ENCODE data around the gene ZNF488.

ZNF488 gene

DNA sequence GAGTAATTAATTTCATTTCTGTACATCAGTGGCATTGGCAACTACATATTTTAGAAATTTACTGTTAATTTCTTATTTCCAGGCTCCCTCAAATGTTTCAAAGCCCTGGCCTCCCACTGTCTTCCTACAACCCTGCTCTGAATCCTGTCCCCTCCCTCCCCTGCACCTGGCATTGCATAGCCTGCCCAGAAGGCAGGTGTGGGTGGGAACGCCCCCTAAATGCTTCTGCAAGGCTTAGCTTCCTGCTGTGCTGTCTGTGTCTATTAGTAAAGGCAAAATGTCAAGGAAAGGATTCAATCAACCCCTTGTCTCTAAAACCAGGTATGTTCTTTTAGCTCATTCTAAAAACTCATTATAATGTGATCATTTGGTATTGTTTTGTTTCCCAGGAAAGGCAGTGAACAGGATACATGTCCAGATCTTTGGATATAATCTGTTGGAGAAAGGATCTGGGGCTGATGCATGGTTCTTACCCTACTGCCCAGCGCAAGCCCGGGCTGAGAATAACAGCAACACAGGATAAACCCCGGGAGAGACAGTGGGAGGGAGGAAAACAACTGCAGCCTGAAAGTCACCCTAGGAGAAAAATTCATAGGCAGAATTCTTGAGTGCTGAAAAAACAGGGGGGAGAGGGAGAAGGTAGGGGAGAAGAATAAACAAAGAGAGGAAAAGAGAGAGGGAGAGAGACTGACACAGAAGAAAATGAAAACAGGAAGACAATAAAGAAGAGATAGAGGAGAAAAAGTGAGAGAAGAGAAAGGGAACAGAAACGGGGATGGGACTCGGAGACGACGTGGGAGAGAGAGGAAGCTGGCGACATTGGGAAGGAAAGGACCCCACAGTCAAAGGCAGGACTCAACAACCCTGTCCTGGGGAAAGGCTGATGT is 589 bp downstream of the ZNF488 start:
- TF ChIP-seq, protein P1, sequence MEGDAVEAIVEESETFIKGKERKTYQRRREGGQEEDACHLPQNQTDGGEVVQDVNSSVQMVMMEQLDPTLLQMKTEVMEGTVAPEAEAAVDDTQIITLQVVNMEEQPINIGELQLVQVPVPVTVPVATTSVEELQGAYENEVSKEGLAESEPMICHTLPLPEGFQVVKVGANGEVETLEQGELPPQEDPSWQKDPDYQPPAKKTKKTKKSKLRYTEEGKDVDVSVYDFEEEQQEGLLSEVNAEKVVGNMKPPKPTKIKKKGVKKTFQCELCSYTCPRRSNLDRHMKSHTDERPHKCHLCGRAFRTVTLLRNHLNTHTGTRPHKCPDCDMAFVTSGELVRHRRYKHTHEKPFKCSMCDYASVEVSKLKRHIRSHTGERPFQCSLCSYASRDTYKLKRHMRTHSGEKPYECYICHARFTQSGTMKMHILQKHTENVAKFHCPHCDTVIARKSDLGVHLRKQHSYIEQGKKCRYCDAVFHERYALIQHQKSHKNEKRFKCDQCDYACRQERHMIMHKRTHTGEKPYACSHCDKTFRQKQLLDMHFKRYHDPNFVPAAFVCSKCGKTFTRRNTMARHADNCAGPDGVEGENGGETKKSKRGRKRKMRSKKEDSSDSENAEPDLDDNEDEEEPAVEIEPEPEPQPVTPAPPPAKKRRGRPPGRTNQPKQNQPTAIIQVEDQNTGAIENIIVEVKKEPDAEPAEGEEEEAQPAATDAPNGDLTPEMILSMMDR (IDR thresholded peaks at IDR 0.05), result no peak

DNA sequence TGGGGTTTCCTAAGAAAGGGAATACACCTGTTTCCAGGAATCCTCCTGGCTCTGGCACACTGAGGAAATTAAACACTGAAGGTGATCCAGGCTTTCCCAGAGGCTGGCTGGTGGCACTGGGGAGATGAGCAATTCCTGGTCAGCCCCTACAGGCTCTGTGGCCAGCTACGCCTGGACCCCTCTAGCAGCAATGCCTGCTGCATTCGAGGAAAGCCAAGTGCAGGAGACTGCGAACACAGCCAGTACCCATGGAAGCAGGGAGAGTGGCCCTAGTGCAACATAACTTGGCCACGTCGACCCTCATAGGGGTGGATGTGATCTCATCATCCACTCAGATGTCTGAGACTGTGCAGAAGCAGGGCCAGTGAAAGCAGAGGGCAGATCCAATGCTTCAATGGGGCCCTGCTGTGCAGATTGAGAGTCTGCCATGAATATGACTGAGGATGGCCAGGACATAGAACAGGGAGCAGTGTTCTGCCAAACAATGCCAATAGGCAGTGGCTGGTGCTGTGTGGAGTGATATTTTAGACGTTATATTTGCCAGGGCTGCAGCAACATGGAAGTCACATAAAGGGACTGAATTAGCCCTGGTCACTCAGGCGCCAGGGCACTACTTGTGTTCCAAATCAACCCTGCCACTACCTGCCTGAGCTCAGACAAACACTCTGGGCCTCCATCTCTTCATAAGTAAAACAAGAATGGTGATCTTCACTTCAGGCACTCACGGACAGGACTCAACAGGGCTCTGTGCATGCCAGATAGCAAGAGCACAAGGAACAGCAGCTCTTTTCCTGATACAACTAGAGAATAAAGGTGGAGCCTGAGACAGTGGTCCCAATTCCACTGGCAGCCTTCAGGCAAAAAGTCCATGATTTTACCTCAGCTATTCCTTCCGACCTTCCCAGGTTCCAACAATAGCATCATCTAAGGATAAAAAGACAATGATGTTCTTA is 2.4 kb downstream of the ZNF488 start:
- TF ChIP-seq, protein P1 (IDR thresholded peaks at IDR 0.05), result no peak

DNA sequence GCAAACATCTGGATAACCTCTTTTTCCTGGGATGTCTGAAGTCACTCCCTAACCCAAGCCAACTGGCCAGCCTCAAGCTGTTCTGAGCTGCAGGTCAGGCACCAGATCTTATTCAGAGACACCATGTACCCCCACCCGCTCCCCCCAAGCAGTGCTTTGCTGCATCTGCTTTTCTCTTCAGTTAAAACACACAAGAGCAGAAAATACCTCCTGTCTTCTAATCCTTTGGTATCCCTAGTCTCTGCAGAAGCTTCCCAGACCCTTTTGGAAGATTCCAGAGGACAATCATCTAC is 3.0 kb downstream of the ZNF488 start:
- TF ChIP-seq, protein P1 (IDR thresholded peaks at IDR 0.05), result no peak

DNA sequence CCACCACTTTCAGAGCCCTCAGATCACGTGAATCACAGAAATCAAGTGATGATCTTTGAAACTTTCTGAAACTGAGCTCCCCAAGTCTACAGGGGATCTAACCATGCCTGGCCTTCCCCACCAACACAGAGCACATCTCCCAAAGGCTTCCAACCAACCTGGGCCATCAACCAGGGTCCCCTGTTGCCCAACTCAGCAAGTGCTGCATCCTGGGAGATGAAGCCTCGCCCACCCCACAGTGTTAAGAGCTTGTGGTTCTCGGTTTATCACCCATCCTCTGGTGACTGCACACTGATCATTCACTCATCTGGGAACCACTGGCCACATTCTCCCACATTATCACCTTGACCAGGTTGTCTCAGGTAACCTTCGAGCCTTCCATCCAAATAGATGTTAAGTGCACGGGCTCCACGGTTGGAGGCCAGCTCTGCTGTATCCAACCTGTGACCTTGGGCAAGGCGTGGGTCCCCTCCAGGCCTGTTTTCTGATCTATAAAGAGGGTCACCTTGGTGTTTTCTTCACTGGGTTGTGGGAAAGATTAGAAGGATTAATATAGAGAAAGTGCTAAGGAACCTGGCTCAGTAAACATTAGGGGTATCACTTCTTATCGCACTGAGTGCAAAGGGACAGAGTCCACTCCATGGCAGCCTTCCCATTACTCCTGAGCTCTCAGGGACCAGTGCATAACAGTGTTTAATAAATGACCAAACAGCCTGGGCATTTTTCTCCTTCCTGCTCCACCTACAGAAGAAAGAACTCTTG is 3.6 kb downstream of the ZNF488 start:
- TF ChIP-seq, protein P1 (IDR thresholded peaks at IDR 0.05), result no peak

DNA sequence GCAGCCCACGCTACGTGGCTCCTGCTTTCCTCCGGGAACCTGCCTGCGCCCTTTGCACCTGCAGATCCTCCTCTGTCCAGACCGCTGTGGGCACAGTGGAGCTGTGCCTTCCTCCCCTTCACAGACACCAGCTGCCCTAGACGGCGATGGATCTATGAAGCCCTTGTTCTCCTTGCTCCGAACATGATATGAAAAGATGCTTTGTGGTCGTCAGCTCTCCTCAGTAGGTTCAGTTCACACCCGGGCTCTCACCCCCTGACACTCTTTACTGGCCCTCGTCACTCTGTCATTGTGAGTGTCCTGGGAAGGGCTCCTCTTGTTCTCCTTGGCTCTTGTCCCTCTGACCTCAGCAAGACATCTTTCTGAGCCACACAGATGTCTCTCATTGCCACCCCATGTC is 4.2 kb downstream of the ZNF488 start:
- TF ChIP-seq, protein P1 (IDR thresholded peaks at IDR 0.05), result no peak

DNA sequence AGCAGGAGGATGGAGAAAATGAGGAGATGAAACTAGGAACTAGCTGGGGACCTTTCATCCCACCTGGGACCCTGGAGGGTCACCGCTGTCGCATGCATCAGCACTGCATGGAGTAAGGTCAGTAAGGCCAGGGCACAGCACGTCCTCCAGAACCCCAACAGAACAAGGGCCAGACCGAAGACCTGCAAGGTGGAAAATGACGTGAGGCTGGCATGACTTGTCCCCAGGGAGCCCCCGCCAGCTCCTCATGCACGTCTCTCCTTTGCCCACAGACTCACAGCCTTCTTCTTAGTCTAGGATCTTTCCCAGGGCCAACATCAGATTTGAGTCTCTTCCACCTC is 4.7 kb downstream of the ZNF488 start:
- TF ChIP-seq, protein P1 (IDR thresholded peaks at IDR 0.05), result no peak

Measured in LNCAP (cell line).